ENCODE data around the gene NCKIPSD.

NCKIPSD gene

GRCh38 chr3:48690846-48691458 lies 5.2 kb upstream of the NCKIPSD start:
- TF ChIP-seq CTCF (IDR thresholded peaks at IDR 0.05; ENCODE audit: borderline replicate concordance, extremely low read depth, low read length, poor library complexity, severe bottlenecking) (no peak), EZH2 (IDR thresholded peaks at IDR 0.05; ENCODE audit: borderline replicate concordance, low read depth, low read length, severe bottlenecking) (no peak)
- Histone ChIP-seq H3K27me3 (ENCODE audit: insufficient read depth, low read length, poor library complexity) (no peaks in the 10 kb centered on the region), H3K9me3 (ENCODE audit: insufficient read depth, low read length, severe bottlenecking) (no peaks in the 10 kb centered on the region), H3K9ac (ENCODE audit: low read depth, low read length) (no peak overlapping the region), H2AFZ (ENCODE audit: low read depth, low read length) (no peak overlapping the region), H3K4me3 (ENCODE audit: low read depth in 1 of 2, low read length in 2 of 2) (no peak overlapping the region), H3K36me3 (ENCODE audit: insufficient read depth, low read length) (peaks cover 87% of the 10 kb centered on the region), H3K4me2 (ENCODE audit: insufficient read depth, low read length) (no peak overlapping the region), H4K20me1 (ENCODE audit: insufficient read depth, low read length) (peaks cover 60% of the 10 kb centered on the region), H3K27ac (ENCODE audit: low read length) (no peak overlapping the region), H3K4me1 (ENCODE audit: insufficient read depth, low read length) (peaks cover 8% of the 10 kb centered on the region), H3K79me2 (ENCODE audit: insufficient read depth, low read length) (peaks cover 28% of the 10 kb centered on the region)
- DNase-seq, result no peak
- no peak for ATAC-seq (ENCODE audit: insufficient read depth, low read depth)

- peaks cover 48% of the 10 kb centered on the region for H4K20me1 ChIP-seq (ENCODE audit: insufficient read depth, low read length)
- peaks cover 25% of the 10 kb centered on the region for H3K79me2 ChIP-seq (ENCODE audit: insufficient read depth, low read length)
- no peak overlapping the region for H3K27ac ChIP-seq (ENCODE audit: low read length)
- no peak for TF ChIP-seq EZH2 (IDR thresholded peaks at IDR 0.05; ENCODE audit: borderline replicate concordance, low read depth, low read length, severe bottlenecking)
- TF ChIP-seq CTCF (IDR thresholded peaks at IDR 0.05; ENCODE audit: borderline replicate concordance, extremely low read depth, low read length, poor library complexity, severe bottlenecking), result no peak
- no peak for DNase-seq
- no peak overlapping the region for H3K9ac ChIP-seq (ENCODE audit: low read depth, low read length)
- no peak overlapping the region for H3K4me2 ChIP-seq (ENCODE audit: insufficient read depth, low read length)
- no peak for ATAC-seq (ENCODE audit: insufficient read depth, low read depth)
- H3K27me3 ChIP-seq (ENCODE audit: insufficient read depth, low read length, poor library complexity), result no peaks in the 10 kb centered on the region
- H3K36me3 ChIP-seq (ENCODE audit: insufficient read depth, low read length), result peaks cover 73% of the 10 kb centered on the region
- H3K4me3 ChIP-seq (ENCODE audit: low read depth in 1 of 2, low read length in 2 of 2), result no peak overlapping the region
- no peak overlapping the region for H2AFZ ChIP-seq (ENCODE audit: low read depth, low read length)
- H3K9me3 ChIP-seq (ENCODE audit: insufficient read depth, low read length, severe bottlenecking), result no peaks in the 10 kb centered on the region
- peaks cover 19% of the 10 kb centered on the region for H3K4me1 ChIP-seq (ENCODE audit: insufficient read depth, low read length)
Observed at GRCh38 chr3:48689384-48689783, 3.7 kb upstream of the NCKIPSD start.

- no peak for ATAC-seq (ENCODE audit: insufficient read depth, low read depth)
Observed at GRCh38 chr3:48688737-48689075, 3.0 kb upstream of the NCKIPSD start.

More at GRCh38 chr3:48688737-48689075, 3.0 kb upstream of the NCKIPSD start:
- H4K20me1 ChIP-seq (ENCODE audit: insufficient read depth, low read length), result peaks cover 41% of the 10 kb centered on the region
- no peaks in the 10 kb centered on the region for H3K27me3 ChIP-seq (ENCODE audit: insufficient read depth, low read length, poor library complexity)
- no peak overlapping the region for H2AFZ ChIP-seq (ENCODE audit: low read depth, low read length)
- H3K79me2 ChIP-seq (ENCODE audit: insufficient read depth, low read length), result peaks cover 27% of the 10 kb centered on the region
- H3K4me1 ChIP-seq (ENCODE audit: insufficient read depth, low read length), result peaks cover 25% of the 10 kb centered on the region
- TF ChIP-seq CTCF (IDR thresholded peaks at IDR 0.05; ENCODE audit: borderline replicate concordance, extremely low read depth, low read length, poor library complexity, severe bottlenecking) (no peak), EZH2 (IDR thresholded peaks at IDR 0.05; ENCODE audit: borderline replicate concordance, low read depth, low read length, severe bottlenecking) (no peak)
- DNase-seq, result no peak
- H3K36me3 ChIP-seq (ENCODE audit: insufficient read depth, low read length), result peaks cover 66% of the 10 kb centered on the region
- no peak overlapping the region for H3K4me2 ChIP-seq (ENCODE audit: insufficient read depth, low read length)
- no peaks in the 10 kb centered on the region for H3K9me3 ChIP-seq (ENCODE audit: insufficient read depth, low read length, severe bottlenecking)
- no peak overlapping the region for H3K9ac ChIP-seq (ENCODE audit: low read depth, low read length)
- no peak overlapping the region for H3K4me3 ChIP-seq (ENCODE audit: low read depth in 1 of 2, low read length in 2 of 2)
- no peak overlapping the region for H3K27ac ChIP-seq (ENCODE audit: low read length)
